GM19395 (cell line): ENCODE results near the gene RHOT2.

Experiments used
- ATAC-seq: cut with Tn5 transposase; IDR thresholded peaks from one replicate; pipeline ENCODE4 v1.9.1; 2021; ENCODE audit warnings: mild to moderate bottlenecking, moderate library complexity; ENCODE audit not compliant: unreplicated experiment

The RHOT2 gene

GRCh38 chr16:667780-668518 is at the start of gene RHOT2:
Gene RHOT2, plus strand, starts transcription at chr16:668132. Its CDS starts 68 bp downstream, at chr16:668200.
- ATAC-seq, result peak; percentile 65

- no peak for ATAC-seq
These were observed 48.3 kb upstream of the RHOT2 start for GRCh38 chr16:619476-620100.

DNA sequence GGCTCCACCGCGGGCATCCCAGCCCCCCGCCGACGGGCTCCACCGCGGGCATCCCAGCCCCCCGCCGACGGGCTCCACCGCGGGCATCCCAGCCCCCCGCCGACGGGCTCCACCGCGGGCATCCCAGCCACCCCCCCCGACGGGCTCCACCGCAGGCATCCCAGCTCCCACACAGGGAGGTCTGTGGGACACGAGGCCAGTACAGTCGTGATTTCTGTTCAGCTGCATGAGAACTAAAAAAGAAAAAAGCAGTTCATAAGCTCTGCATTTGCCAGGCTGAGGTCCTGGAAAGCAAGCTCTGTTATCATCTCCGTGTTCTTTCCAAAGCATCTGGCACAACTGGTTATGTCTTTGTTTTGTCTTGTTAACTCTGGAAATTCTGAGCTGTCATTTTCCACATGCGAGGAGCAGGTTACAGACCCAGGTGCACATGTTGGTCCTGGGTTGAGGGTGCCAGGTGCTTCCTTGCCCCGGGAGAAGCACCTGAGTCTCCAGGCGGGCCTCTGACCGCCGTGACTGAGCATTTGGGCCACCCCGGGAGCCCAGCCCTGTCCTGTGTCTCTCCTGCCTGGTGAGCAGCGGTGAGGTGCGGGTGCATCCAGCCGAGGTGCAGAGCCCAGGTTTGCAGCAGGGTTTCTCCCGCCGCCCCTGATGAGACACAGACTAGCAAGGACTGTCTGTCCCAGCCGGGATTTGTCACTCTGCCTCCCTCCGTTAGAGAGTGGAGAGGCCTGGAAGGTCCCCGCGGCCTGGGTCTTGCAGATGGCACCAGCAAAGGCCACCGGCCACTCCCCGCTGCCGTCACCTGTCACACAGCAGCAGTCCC is 47.0 kb upstream of the RHOT2 start:
- no peak for ATAC-seq

DNA sequence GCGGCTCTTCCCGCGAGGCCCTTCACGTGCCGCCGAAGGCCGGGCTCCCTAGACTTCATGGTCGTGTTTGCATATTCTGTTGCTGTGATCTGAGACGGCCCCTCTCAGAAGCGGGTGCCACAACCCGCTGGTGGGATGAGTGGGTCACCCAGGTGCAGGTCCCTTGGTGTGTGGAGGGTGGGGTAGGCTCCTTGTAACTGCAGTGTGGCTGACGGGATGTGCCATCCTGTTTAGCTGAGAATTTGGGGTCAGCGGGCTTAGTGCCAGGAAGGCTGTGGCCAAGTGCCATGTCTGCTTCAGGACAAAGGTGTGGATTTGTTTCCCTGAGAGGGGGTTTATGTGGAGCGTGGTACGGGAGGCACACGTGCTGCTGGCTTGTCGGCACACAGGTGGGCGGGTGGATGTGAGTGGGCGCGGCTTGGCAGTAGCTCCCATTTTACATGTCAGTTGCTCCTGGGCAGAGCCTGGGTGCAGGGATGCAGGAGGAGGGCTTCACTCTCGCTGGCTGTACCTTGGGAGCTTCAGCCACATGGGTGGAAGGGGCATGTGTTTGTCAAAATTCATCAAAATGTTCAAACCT is 46.3 kb upstream of the RHOT2 start:
- no peak for ATAC-seq

- no peak for ATAC-seq
These were observed 45.0 kb upstream of the RHOT2 start for GRCh38 chr16:622920-623280.

DNA sequence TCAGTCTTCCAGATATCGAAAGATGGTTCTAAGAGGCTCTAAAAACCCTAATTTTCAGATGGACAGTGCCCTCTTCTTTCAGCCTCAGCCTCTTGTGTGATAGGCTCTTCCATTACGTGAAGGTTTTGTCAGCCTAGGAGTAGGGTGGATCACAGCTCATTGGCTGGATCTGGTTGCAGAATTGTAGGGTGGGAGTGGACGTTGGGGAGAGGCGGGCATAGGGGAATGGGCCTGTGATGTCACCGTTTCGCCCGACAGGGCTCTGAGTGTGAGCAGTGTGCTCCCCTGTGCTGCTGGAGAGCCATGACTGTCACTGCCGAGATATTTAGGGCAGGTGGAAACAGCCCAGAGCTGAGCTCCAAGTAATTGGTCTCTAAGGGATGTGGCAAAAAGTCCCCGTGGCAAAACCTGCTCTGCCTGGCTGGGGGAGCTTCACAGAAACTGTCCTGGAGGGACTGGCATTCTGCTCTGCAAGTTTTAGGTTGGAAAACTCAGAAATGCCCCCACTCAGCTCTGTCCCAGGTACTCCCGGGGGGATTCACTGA is 43.3 kb upstream of the RHOT2 start:
- ATAC-seq, result no peak

- ATAC-seq, result no peak
These were observed 42.6 kb upstream of the RHOT2 start for GRCh38 chr16:625117-625976.

- no peak for ATAC-seq
These were observed 41.8 kb upstream of the RHOT2 start for GRCh38 chr16:625977-626765.

GRCh38 chr16:626787-627453 is 41.0 kb upstream of the RHOT2 start:
- ATAC-seq, result no peak

GRCh38 chr16:627454-628239 is 40.3 kb upstream of the RHOT2 start:
- ATAC-seq, result no peak

GRCh38 chr16:628321-629061 is 39.4 kb upstream of the RHOT2 start:
- no peak for ATAC-seq

GRCh38 chr16:629185-629832 is 38.6 kb upstream of the RHOT2 start:
- ATAC-seq, result no peak

DNA sequence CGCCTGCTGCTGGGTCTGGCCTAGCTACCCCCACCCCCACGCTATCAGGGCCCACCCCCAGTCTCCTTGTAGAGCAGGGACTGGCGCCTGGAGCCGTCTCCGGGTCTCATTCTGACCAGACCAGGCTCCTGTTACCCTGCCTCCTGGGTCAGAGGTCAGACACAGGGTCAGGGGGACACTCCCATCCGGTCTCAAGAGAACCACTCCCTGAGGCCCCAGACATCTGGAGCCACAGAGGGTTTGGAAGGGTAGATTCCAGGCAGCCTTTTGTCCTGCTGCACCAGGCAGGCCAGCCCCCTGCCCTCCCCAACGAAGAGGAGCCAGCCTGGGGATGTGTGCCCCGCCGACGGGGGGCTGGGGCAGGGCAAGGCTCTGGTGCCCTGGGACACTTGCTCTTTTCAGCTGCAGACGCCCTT is 38.1 kb upstream of the RHOT2 start:
- no peak for ATAC-seq

DNA sequence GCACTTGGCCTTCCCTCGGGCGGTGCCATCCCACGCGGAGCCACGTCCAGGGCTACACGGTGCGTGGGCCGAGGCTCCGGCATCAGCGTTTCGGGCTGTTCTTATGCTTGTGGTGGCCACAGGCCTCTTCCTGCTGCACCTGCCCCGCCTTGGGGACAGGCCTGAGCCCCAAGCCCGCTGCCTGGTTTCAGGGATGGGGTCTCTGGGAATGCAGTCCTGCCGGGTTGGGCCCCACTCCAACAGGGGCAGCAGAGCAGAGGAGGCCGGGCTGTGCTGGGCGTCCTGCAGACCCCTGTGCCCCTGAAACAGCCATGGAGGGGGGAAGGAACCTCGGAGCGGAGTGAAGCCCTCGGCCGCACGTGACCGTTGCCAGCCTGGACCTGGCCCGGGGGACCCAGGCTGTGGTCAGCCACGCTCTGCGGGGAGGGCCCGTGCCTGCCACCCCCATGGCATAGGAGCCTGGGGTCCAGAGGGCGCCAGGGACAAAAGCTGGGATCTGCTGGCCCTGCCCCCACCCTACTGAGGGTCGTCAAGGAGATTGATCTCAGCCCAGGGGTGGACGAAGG is 37.6 kb upstream of the RHOT2 start:
- ATAC-seq, result no peak

DNA sequence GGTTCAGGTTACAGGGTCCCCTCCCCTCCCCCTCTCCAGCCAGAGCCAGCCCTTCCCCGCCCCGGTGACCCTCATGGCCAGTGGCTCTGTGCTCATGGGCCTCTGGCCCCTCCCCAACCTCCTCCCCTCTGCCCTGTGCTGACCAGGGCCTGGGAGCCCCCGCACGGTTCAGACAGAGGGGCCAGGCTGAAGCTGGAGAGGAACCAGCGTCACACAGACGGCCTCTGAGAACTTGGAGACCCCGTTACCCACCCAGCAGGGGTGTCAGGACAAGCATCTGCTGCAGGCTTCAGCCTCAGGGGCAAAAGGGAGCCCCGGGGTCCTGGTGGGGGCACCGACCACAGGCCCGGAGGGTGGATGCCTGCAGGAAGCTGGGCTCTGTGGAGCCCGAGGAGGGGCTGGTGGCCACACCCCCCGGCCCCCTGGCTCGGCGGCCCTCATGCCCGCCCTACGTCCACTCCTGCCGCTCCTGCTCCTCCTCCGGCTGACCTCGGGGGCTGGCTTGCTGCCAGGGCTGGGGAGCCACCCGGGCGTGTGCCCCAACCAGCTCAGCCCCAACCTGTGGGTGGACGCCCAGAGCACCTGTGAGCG is 37.0 kb upstream of the RHOT2 start, which contains the start of gene WFIKKN1:
WFIKKN1 (plus strand) TSS at position 171 of the 591 bp plus-strand sequence; CDS start at position 440, 269 bp downstream.
- no peak for ATAC-seq

DNA sequence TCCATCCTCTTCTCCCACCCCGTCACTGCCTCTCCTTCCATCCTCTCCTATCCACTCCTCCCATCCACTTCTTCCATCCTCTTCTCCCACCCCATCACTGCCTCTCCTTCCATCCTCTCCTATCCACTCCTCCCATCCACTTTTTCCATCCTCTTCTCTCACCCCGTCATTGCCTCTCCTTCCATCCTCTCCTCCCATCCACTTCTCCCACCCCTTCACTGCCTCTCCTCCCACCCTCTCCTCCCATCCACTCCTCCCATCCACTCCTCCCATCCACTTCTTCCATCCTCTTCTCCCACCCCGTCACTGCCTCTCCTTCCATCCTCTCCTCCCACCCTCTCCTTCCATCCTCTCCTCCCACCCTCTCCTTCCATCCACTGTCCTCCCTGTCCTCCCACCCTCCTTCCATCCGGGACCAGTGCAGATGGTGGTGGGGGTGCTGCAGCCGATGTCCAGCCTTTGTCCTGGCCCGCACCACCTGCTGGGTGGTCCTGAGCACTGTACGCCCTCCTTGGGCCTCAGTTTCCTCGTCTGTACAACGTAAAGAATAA is 36.0 kb upstream of the RHOT2 start:
- no peak for ATAC-seq
